C4-2B (cell line): ENCODE measurements around the gene MAPK1IP1L.

Experiments used
- ZFX ChIP-seq: fragments of 450-650 bp; IDR thresholded peaks from 2 replicates; pipeline ENCODE4 v1.6.1; 2017
- TF ChIP-seq, protein P1 (sequence below): fragments of 450-650 bp; conservative IDR thresholded peaks from 2 replicates; pipeline ENCODE4 v1.5.1; 2017; ENCODE audit warnings: mild to moderate bottlenecking

DNA sequence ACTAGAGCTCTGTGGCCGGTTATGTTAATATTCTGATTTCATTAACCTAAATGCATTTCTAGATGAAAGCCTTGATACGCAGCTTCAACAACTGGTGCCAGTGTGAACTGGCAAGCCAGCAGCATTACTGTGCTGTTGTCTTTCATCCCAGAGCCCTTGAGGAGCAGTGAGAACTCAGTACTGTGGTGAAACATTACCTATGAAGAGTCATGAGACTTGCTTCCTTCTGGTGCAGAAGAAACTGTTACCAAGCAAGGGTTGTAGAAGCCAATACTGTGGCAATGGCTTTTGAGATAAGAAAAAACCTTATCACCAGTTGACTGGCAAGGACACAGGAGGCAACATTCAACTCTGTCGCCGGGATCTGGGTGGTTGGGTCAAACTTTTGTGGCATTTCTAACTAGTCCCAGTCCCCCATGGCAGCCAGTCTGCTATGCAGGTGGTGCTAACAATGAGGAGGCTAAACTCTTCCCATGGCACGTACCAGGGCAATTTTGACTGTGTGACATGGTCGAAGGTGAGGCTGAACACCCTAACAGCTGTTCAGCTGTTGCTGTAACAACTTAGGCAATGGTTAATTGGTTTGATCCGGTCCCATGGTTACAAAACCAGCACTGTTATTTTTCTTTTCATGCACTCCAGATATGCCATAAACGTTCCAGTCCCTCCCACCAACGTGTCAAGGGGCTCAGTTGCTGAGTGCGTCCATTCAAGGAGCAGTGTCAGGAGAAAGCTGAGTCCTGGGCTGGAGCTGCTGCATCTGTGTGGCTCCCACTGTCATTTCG, 65.0 kb downstream of the MAPK1IP1L start:
- TF ChIP-seq, protein P1, sequence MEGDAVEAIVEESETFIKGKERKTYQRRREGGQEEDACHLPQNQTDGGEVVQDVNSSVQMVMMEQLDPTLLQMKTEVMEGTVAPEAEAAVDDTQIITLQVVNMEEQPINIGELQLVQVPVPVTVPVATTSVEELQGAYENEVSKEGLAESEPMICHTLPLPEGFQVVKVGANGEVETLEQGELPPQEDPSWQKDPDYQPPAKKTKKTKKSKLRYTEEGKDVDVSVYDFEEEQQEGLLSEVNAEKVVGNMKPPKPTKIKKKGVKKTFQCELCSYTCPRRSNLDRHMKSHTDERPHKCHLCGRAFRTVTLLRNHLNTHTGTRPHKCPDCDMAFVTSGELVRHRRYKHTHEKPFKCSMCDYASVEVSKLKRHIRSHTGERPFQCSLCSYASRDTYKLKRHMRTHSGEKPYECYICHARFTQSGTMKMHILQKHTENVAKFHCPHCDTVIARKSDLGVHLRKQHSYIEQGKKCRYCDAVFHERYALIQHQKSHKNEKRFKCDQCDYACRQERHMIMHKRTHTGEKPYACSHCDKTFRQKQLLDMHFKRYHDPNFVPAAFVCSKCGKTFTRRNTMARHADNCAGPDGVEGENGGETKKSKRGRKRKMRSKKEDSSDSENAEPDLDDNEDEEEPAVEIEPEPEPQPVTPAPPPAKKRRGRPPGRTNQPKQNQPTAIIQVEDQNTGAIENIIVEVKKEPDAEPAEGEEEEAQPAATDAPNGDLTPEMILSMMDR = no peak
- no peak for TF ChIP-seq ZFX
